ENCODE results near the gene MYBPC3. TPM values are rescaled to one million over a fixed set of nuclear protein-coding genes. Genes with fewer than 3 reads are reported as not detected.
A peak's percentile ranks its signal among the peaks of the same experiment; 100 is the strongest.

Gene MYBPC3
- total and polyA plus RNA-seq, 4 experiments from 2014 or later, result not detected

DNA sequence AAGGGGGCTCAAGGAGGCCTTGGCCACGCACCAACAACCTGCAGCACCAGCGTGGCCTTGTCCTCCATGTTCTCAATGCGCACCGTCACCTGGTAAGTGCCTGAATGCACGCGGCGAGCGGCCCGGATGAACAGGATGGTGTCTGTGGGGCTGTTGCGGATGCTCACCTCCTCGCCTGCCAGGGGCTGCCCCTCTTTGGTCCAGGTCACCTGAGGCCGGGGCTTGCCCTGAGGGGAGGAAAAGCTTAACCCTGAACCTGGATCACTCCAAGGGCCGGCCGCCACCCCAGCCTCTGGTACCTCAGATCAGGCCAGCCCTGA lies 19.0 kb downstream of the MYBPC3 start:
- Mint-ChIP-seq H3K9me3 (no peaks in the 10 kb centered on the region), H3K4me3 (no peak overlapping the region), H3K27ac (no peak overlapping the region), H3K36me3 (peaks cover 9 to 23% of the 10 kb centered on the region in 2 donors), H3K27me3 (no peaks in the 10 kb centered on the region), H3K4me1 (no peaks in the 10 kb centered on the region)
- H3K9me3 ChIP-seq (ENCODE audit: control insufficient read depth in 1 of 2, low read length in 2 of 2), result no peaks in the 10 kb centered on the region
- H3K27me3 ChIP-seq (ENCODE audit: insufficient read depth, low read length), result no peaks in the 10 kb centered on the region
- peak in 1 of 5 donors; percentile 30 for DNase-seq
- peaks cover 8% of the 10 kb centered on the region for H3K36me3 ChIP-seq (ENCODE audit: insufficient read depth, low read length)
- CTCF ChIA-PET (ENCODE audit: partially characterized antibody), result no interaction called here
- H3K4me1 ChIP-seq (ENCODE audit: insufficient read depth, low read length), result no peaks in the 10 kb centered on the region
- H3K4me3 ChIP-seq (ENCODE audit: low read length in 2 of 2), result no peak overlapping the region
- POLR2A ChIA-PET (ENCODE audit: partially characterized antibody), result no interaction called here
- H3K27ac ChIP-seq (ENCODE audit: low read depth, low read length), result no peak overlapping the region
- intact Hi-C loops (cut with micrococcal nuclease), result no loop called here

DNA sequence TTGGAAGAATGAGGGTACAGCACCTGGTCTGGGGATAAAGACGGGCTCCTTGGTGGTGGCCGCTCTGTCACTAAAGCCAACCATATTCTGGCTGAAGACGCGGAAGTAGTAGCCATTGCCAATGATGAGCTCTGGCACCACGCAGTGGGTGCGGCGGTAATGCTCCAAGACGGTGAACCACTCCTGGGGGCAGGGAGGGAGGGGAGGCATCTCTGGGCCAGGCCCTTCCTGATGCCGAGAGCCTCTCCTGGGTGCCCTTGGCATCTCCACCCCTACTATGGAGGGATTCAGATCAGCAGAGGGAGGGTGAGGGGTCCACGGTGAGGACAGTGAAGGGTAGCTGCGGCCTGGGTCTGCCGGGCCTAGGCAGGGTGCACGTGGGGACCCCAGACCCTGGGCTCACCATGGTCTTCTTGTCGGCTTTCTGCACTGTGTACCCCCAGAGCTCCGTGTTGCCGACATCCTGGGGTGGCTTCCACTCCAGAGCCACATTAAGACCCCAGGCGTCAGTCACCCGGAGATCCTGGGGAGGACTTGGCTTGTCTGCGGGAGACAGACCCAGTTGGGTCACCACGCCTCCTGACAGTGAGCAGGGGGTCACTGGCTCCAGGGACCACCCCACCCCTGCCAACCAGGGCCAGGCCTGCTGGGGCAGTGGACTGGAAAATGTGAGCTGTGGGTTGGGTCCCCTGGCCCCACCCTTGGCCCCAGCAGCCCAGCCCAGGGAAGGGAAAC lies 19.5 kb downstream of the MYBPC3 start:
- ChIA-PET POLR2A (ENCODE audit: partially characterized antibody) (no interaction called here), CTCF (ENCODE audit: partially characterized antibody) (no interaction called here)
- peak in 1 of 5 donors; percentile 24 for DNase-seq
- Histone ChIP-seq H3K9me3 (ENCODE audit: control insufficient read depth in 1 of 2, low read length in 2 of 2) (no peaks in the 10 kb centered on the region), H3K27me3 (ENCODE audit: insufficient read depth, low read length) (no peaks in the 10 kb centered on the region), H3K4me1 (ENCODE audit: insufficient read depth, low read length) (no peaks in the 10 kb centered on the region), H3K27ac (ENCODE audit: low read depth, low read length) (no peak overlapping the region), H3K36me3 (ENCODE audit: insufficient read depth, low read length) (peaks cover 13% of the 10 kb centered on the region), H3K4me3 (ENCODE audit: low read length in 2 of 2) (no peak overlapping the region)
- Mint-ChIP-seq H3K4me3 (no peak overlapping the region), H3K27me3 (no peaks in the 10 kb centered on the region), H3K36me3 (peaks cover 10 to 26% of the 10 kb centered on the region in 2 donors), H3K27ac (no peak overlapping the region), H3K4me1 (no peaks in the 10 kb centered on the region), H3K9me3 (no peaks in the 10 kb centered on the region)
- intact Hi-C loops (cut with micrococcal nuclease), result no loop called here

DNA sequence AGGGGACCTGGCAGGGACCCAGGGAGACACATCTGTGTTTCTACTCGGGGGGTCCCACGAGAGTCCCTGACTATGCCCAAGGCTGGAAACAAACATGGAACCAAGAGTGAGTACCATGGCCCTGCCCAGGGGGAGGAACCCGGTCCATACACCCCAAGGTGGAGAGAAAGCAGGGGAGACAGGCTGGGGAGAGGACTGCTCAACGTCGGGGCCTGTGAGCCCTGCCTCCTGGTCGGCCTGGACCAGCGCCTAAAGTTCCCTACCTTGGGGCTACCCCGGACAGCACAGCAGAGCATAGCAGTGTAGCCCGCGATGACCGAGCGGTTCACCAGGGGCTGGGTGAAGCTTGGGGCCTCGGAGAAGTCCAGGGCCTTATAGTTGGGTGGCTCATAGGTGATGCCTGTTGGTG lies 20.2 kb downstream of the MYBPC3 start:
- Histone ChIP-seq H3K4me1 (ENCODE audit: insufficient read depth, low read length) (no peaks in the 10 kb centered on the region), H3K9me3 (ENCODE audit: control insufficient read depth in 1 of 2, low read length in 2 of 2) (no peaks in the 10 kb centered on the region), H3K27ac (ENCODE audit: low read depth, low read length) (no peak overlapping the region), H3K27me3 (ENCODE audit: insufficient read depth, low read length) (no peaks in the 10 kb centered on the region), H3K36me3 (ENCODE audit: insufficient read depth, low read length) (peaks cover 20% of the 10 kb centered on the region), H3K4me3 (ENCODE audit: low read length in 2 of 2) (no peak overlapping the region)
- Mint-ChIP-seq H3K36me3 (peaks cover 10 to 32% of the 10 kb centered on the region in 2 donors), H3K9me3 (no peaks in the 10 kb centered on the region), H3K4me1 (no peaks in the 10 kb centered on the region), H3K4me3 (no peak overlapping the region), H3K27ac (no peak overlapping the region), H3K27me3 (no peaks in the 10 kb centered on the region)
- intact Hi-C loops (cut with micrococcal nuclease), result no loop called here
- POLR2A ChIA-PET (ENCODE audit: partially characterized antibody), result no interaction called here
- CTCF ChIA-PET (ENCODE audit: partially characterized antibody), result no interaction called here
- DNase-seq, result peak in 1 of 5 donors; percentile 29

DNA sequence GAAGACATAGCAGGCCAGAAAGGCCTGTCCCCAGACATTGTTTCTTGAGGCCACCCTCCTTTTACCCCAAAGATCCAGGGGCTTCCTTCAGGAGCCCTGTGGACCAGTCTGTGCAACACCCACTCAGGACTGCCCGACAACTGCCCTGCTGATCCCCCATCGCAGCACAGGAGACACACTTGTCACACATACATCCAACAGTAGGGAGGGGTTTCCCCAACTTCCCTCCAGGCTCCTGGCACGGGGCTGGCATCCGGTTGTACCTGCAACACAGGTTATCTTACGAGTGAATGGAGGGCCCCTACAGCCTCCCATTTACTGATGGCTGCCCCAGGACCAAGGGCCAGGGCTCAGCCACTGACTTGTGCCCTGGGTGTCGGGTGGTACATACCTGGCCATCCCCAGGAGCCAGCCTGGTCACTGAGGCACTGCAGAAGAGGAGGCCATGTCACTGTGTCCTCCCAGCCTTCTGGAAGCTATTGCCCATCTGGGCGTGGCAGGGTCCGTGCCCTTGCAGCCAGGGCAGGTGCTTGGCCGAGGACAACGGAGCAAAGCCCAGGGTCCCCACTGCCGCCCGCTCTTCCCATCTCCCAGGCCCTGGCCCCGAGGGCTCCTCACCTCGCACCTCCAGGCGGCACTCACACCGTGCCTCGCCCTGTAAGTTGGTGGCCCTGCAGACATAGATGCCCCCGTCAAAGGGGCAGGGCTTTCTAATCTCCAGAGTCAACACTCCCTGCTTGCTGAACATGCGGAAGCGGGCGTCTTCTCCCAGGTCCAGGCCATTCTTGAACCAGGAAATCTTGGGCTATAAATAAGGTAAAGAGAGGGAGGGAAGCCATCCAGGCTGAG lies 20.8 kb downstream of the MYBPC3 start:
- POLR2A ChIA-PET (ENCODE audit: partially characterized antibody), result no interaction called here
- no peak overlapping the region for H3K27ac ChIP-seq (ENCODE audit: low read depth, low read length)
- H3K36me3 ChIP-seq (ENCODE audit: insufficient read depth, low read length), result peaks cover 26% of the 10 kb centered on the region
- Mint-ChIP-seq H3K36me3 (peaks cover 12 to 39% of the 10 kb centered on the region in 2 donors), H3K4me3 (no peak overlapping the region), H3K27me3 (no peaks in the 10 kb centered on the region), H3K27ac (peak overlapping the region in 3 of 7 donors; percentile 27 to 50 (median 41)), H3K4me1 (no peaks in the 10 kb centered on the region), H3K9me3 (no peaks in the 10 kb centered on the region)
- intact Hi-C loops (cut with micrococcal nuclease), result no loop called here
- CTCF ChIA-PET (ENCODE audit: partially characterized antibody), result interaction anchor here (1.3 kb wide), 1 partner anchor 79 kb away, joined by 4 read pairs; no protein-coding TSS in a partner anchor
- no peak overlapping the region for H3K4me3 ChIP-seq (ENCODE audit: low read length in 2 of 2)
- H3K27me3 ChIP-seq (ENCODE audit: insufficient read depth, low read length), result no peaks in the 10 kb centered on the region
- H3K4me1 ChIP-seq (ENCODE audit: insufficient read depth, low read length), result no peaks in the 10 kb centered on the region
- DNase-seq, result peak in 1 of 5 donors; percentile 23
- H3K9me3 ChIP-seq (ENCODE audit: control insufficient read depth in 1 of 2, low read length in 2 of 2), result no peaks in the 10 kb centered on the region

DNA sequence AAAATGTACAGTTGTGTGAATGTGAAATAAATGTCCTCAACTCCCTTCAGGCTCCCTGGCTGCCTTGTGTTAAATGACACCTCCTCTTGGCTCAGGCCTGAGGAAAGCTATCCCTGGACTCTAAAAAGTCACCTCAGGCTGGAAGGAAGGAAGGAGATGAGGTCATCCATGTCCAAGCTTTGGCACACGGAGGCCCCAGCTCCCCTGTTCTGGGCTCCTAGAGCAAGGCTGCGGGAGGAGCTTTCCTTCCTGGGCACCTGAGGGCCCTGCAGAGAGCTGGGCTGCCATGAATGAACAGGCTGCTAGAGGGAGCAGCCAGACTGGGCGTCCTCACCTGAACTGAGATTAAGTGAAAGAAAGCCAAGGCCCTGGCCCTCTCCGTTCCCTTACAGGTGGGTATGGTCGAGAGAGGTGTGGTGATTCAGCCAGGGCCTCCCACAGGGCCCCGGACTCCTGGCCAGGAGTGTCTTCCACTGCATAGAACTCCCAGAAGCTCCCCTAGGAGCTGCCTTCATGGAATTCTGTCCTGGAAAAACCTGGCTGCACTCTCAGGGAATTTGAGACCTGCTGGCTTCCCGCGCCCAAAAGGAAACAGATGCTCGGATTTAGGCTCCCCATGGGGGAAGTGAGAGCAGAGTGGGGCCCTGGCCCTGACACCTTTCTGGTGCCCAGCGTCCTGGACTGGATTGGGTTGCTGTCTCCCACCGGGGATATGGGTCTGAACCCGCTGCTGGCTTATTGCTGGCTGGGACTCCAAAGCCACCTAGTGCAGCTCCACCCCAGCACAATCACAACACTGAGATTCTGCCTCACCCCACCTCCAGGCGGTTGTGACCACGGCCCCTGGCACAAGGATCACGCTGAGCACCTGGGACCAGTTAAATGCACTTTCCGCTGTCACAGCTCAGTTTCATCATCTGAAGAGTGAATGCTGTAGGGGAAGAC lies 22.2 kb downstream of the MYBPC3 start:
- DNase-seq, result no peak

DNA sequence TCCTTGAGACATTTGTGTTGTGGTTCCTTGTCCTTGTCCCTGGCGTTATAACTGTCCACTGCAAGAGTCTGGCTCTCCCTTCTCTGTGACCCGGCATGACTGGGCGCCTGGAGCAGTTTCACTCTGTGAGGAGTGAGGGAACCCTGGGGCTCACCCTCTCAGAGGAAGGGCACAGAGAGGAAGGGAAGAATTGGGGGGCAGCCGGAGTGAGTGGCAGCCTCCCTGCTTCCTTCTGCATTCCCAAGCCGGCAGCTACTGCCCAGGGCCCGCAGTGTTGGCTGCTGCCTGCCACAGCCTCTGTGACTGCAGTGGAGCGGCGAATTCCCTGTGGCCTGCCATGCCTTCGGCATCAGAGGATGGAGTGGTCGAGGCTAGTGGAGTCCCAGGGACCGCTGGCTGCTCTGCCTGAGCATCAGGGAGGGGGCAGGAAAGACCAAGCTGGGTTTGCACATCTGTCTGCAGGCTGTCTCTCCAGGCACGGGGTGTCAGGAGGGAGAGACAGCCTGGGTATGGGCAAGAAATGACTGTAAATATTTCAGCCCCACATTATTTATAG lies 23.0 kb downstream of the MYBPC3 start:
- H3K4me1 Mint-ChIP-seq, result no peaks in the 10 kb centered on the region
- H3K4me3 ChIP-seq (ENCODE audit: low read length in 2 of 2), result no peak overlapping the region
- H3K36me3 Mint-ChIP-seq, result peaks cover 20 to 59% of the 10 kb centered on the region in 2 donors
- ChIA-PET POLR2A (ENCODE audit: partially characterized antibody) (no interaction called here), CTCF (ENCODE audit: partially characterized antibody) (interaction anchor here (0.9 to 1.1 kb wide), 2 partner anchors 82 to 83 kb away, joined by 3 to 5 read pairs; no protein-coding TSS in a partner anchor)
- no peaks in the 10 kb centered on the region for H3K27me3 ChIP-seq (ENCODE audit: insufficient read depth, low read length)
- H3K27ac ChIP-seq (ENCODE audit: low read depth, low read length), result no peak overlapping the region
- no peaks in the 10 kb centered on the region for H3K27me3 Mint-ChIP-seq
- H3K9me3 ChIP-seq (ENCODE audit: control insufficient read depth in 1 of 2, low read length in 2 of 2), result no peaks in the 10 kb centered on the region
- peak overlapping the region in 1 of 7 donors; percentile 46 for H3K27ac Mint-ChIP-seq
- peaks cover 47% of the 10 kb centered on the region for H3K36me3 ChIP-seq (ENCODE audit: insufficient read depth, low read length)
- peak overlapping the region in 1 of 8 donors; percentile 7 for H3K4me3 Mint-ChIP-seq
- intact Hi-C loops (cut with micrococcal nuclease), result loop anchor here (10.0 kb wide), 1 partner anchor 125 kb away; no protein-coding TSS in a partner anchor
- H3K4me1 ChIP-seq (ENCODE audit: insufficient read depth, low read length), result no peaks in the 10 kb centered on the region
- DNase-seq, result no peak
- no peaks in the 10 kb centered on the region for H3K9me3 Mint-ChIP-seq

More for the DNA sequence above, 22.2 kb downstream of the MYBPC3 start:
- POLR2A ChIA-PET (ENCODE audit: partially characterized antibody), result no interaction called here
- H3K4me3 ChIP-seq (ENCODE audit: low read length in 2 of 2), result no peak overlapping the region
- Mint-ChIP-seq H3K9me3 (no peaks in the 10 kb centered on the region), H3K4me3 (peak overlapping the region in 1 of 8 donors; percentile 31), H3K36me3 (peaks cover 16 to 53% of the 10 kb centered on the region in 2 donors), H3K4me1 (no peaks in the 10 kb centered on the region), H3K27ac (peak overlapping the region in 1 of 7 donors; percentile 5), H3K27me3 (no peaks in the 10 kb centered on the region)
- intact Hi-C loops (cut with micrococcal nuclease), result loop anchor here (10.0 kb wide), 1 partner anchor 125 kb away; no protein-coding TSS in a partner anchor
- no peaks in the 10 kb centered on the region for H3K4me1 ChIP-seq (ENCODE audit: insufficient read depth, low read length)
- H3K27me3 ChIP-seq (ENCODE audit: insufficient read depth, low read length), result no peaks in the 10 kb centered on the region
- CTCF ChIA-PET (ENCODE audit: partially characterized antibody), result interaction anchor here (0.9 to 1.3 kb wide), 3 partner anchors 81 to 82 kb away, joined by 3 to 5 read pairs (median 4); no protein-coding TSS in a partner anchor
- peaks cover 40% of the 10 kb centered on the region for H3K36me3 ChIP-seq (ENCODE audit: insufficient read depth, low read length)
- no peak overlapping the region for H3K27ac ChIP-seq (ENCODE audit: low read depth, low read length)
- no peaks in the 10 kb centered on the region for H3K9me3 ChIP-seq (ENCODE audit: control insufficient read depth in 1 of 2, low read length in 2 of 2)

Measured in CD4-positive, alpha-beta memory T cell (primary cell).